NCI-H460 (cell line): ENCODE measurements around the gene TICAM2. TPM values are rescaled to one million over a fixed set of nuclear protein-coding genes. Genes with fewer than 3 reads are reported as not detected.

Experiments
- DNase-seq: peaks from one replicate; pipeline ENCODE4 v3.0.0-alpha.2; 2016; ENCODE audit warnings: low read depth; ENCODE audit errors: extremely low read depth
- total RNA-seq: library from RNA; depleted of rRNA; stranded (reverse); fragments of >200 nt; shearing (Covaris generic); gene quantifications from 2 replicates; pipeline ENCODE4 v1.2.3, GENCODE V29; 2014; rRNA removed

TICAM2 gene
- total RNA-seq, 1 experiment from 2014 or later = not detected

DNA sequence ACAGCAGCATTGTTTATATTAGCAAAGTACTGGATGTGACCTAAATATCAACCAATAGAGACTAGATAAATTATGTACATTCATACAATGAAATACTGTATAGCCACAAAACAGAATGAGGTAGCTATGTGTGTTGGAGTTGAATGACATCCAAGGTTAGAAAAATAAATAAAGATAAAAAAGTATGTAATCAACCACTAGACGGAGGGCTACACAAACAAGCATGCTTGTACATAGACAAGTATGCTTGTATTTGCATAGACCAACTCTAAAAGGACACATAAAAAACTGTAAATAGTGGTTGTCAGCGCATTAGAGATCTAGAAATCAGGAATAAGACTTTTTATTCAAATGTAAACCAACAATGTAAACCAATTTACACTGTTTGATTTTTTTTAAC, 60.7 kb downstream of the TICAM2 start:
- no peak for DNase-seq

DNA sequence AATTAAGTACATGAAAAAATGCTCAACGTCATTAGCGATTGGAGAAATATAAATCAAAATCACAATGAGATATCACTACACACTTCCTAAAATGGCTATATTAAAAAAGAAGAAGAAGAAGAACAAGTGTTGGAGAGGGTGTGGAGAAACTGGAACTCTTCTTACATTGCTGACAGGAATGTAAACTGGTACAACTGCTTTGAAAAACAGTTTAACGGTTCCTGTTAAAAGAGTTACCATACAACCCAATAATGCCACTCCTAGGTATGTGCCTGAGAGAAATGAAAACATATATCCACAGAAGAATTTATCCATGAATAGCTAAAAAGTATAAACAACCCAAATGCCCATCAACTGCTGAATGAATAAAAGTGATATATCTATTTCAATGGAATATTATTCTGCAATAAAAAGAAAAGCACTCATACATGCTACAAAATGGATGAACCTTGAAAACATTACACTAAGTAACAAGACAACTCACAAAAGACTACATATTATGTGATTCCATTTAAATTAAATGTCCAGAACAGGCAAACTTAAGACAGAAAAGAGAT, 66.7 kb downstream of the TICAM2 start:
- no peak for DNase-seq

DNA sequence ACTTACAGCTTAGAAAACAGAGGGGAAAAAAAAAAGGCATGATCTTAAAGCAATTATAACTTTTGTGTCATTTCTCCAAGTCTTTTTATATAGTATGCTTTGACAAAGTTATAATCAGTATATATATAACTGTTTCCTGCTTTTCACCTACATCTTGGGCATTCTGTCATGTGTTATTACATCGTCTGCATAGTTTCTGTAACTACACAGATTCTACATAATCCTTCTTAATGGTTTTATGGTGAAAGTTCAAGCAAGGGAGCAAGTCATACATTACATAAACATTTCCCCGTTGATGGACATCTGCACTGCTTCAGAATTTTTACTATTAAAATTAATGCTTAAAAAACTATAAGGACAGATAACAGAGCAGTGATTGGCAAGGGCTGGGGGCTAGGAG, 69.8 kb downstream of the TICAM2 start:
- no peak for DNase-seq

DNA sequence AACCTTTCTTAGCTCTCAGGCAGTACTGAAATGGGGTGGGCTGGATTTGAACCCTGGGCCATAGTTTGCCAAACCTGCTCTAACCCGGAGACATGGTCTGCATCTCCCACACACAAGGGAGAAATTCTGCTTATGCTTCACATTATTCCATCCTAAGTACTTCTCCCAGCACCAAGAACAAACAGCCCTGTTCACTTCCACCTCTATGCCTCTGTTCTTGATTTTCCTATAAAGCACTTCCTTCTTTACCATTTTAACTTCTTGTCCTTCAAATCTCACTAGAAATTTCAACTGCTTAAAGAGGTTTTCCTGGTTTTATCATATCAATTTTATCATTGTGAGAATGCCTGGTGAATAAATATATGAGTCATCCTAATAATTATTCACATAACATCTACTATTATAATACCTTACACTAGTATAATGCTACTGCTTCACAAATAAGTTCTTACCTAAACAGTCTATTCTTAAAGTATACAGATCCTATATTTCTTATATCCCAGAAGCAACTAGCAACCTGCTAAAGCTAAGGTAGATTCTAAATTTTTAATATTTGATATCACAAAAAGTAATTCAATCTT, 70.4 kb downstream of the TICAM2 start:
- no peak for DNase-seq

DNA sequence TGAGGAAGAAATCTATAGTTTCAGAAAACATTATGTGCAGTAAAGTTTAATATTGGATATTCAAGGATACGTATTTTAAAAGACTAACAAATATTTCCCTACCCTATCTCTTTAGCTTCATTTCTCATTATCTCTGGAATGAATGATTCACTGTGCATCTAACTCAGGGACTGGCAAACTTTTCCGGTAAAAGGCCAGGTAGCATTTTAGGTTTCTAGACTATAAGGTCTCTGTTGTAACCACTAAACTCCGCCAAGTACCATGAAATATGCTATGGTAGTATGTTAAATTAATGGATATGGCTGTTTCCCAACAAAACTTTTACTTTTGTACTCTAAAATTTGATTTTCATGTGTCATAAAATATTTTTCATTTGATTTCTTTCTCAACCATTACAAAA, 70.9 kb downstream of the TICAM2 start:
- no peak for DNase-seq

DNA sequence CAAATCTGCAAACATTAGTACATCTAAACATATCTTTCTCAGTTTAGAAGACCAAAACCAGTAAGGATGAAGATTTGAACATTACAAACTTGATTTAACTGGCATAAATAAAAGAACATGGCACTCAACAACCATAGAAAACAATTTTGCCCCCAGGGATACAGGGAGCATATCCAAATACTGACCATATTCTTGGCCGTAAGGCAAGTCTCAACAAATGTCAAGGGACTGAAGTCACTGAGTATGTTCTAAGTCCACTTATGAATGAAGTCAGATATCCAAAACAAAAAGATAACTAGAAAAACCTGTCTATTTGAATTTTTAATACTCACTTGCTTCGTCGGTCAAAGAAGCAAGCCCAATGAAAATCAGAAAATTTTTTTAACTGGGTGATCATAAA, 71.9 kb downstream of the TICAM2 start:
- no peak for DNase-seq

Other genes with a start within 250 kb of the TICAM2 start
- gene FEM1C, start 57.7 kb downstream of the TICAM2 start, total RNA-seq = 11.1 and 11.7 TPM in 2 replicates
- 85.6 and 89.4 TPM in 2 replicates for gene TMED7, start 23.6 kb upstream of the TICAM2 start, total RNA-seq
- gene CDO1, start 214.2 kb upstream of the TICAM2 start, total RNA-seq = 0.12 TPM in 1 of 2 replicates, not detected in the other
- 59.8 and 82.9 TPM in 2 replicates for gene ATG12, start 239.1 kb upstream of the TICAM2 start, total RNA-seq
- gene AP3S1, start 239.5 kb upstream of the TICAM2 start, total RNA-seq = 73.3 and 90.9 TPM in 2 replicates